Fibroblast of upper back skin (primary cell): ENCODE results near the gene CENPW.

ENCODE experiments used
- DNase-seq: peaks from one replicate; pipeline ENCODE4 v3.0.0-alpha.2; 2013

CENPW gene

GRCh38 chr6:126374372-126374771 is 34.5 kb downstream of the CENPW start:
- no peak for DNase-seq

DNA sequence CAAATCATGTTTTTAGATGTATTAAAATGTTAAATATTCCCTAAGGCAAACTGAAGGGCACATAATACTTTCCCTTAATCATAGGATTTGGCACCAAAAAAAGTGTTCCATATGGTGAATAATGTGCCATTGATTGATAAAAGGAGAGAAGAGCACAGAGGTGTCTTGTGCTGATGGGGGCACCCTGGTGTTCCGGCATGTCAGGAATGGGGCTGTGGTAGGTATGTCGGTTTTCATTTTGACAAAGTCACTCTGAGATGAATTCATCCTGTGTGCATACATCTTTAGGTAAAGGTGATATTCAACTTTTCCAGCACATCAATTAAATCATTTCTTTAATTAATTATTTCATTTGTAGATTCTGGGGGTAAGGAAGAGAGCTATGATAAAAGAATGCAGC is 36.8 kb downstream of the CENPW start:
- no peak for DNase-seq

- DNase-seq, result no peak
Measured at GRCh38 chr6:126377594-126378153, 37.8 kb downstream of the CENPW start.

DNA sequence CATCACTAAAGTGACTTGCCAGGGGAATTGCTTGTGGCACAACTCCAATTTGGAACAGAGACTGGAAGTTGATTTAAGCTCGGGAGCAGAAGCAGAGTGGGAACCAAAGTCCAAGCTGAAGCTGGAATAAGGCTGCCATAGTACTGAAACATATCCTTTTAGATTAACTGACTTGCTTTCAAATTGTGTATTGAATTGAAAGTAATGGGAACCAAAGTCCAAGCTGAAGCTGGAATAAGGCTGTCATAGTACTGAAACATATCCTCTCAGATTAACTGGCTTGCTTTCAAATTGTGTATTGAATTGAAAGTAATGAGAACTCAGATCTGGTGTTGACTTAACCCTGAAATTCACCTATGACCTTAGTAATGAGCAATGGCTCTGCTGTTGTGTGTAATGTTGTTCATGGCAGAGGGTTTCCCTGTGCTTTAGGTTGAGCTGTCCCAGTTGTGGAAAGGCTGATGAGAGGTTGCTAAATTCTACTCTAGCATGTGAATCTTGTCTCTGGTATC is 40.2 kb downstream of the CENPW start:
- no peak for DNase-seq

GRCh38 chr6:126381498-126381897 is 41.6 kb downstream of the CENPW start:
- DNase-seq, result no peak

- no peak for DNase-seq
Measured at GRCh38 chr6:126383203-126383602, 43.3 kb downstream of the CENPW start.

- DNase-seq, result no peak
Measured at GRCh38 chr6:126385536-126385935, 45.6 kb downstream of the CENPW start.

- DNase-seq, result no peak
Measured at GRCh38 chr6:126388104-126388598, 48.2 kb downstream of the CENPW start.

DNA sequence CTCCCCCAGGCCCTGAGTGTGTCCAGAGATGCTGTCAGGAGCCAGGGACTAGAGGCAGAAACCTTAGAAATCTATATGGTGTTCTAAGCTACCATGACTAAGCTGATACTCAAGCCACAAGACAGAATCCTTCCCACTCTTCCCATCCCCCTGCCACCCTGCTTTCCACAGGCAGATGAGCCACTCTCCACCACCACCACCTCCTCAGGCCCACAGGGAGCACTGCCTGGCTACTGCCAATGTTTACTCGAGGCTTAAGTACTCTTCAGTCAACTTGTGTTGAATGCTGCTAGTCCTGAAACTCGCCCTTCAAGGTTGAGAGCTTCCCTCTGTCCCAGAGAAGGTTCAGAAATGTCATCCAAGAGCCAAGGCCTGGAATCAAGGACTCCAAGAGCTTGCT is 56.2 kb downstream of the CENPW start:
- DNase-seq, result no peak
